Upper lobe of left lung (tissue), 4 donors: ENCODE measurements around the gene WFDC10B.

Source experiments
- CTCF ChIP-seq, 6 experiments: fragments of 450-650 bp in 4 of 6; fragments of 200-600 bp in 2 of 6; sonication (generic) in 2 of 6; IDR thresholded peaks; one replicate each; pipeline ENCODE4 v1.5.1; 2016 to 2019; ENCODE audit warnings: antibody characterized with exemption in 6 of 6
- POLR2A ChIP-seq, 4 donors: fragments of 450-650 bp; IDR thresholded peaks; one replicate each; pipeline ENCODE4 v1.5.1; 2016 to 2017; ENCODE audit warnings: antibody characterized with exemption in 4 of 4, mild to moderate bottlenecking in 2 of 4

- no peak for TF ChIP-seq CTCF (IDR thresholded peaks at IDR 0.05)
- TF ChIP-seq POLR2A (IDR thresholded peaks at IDR 0.05) = no peak
Measured at GRCh38 chr20:45701873-45702272, 2.9 kb downstream of the WFDC10B start, which contains the start of gene WFDC13.
